Ovary (tissue), 3 donors: ENCODE measurements around the gene LRRC66.

Experiments used
- POLR2A ChIP-seq: fragments of 450-650 bp; IDR thresholded peaks from one replicate; pipeline ENCODE4 v1.6.1; 2017; ENCODE audit warnings: antibody characterized with exemption, mild to moderate bottlenecking, moderate library complexity
- TF ChIP-seq, protein P1 (sequence below), 3 donors: fragments of 450-650 bp in 2 of 3; fragments of 200-600 bp in 1 of 3; IDR thresholded peaks; one replicate each; pipeline versions ENCODE4 v1.5.1 to v1.8.0; 2016 to 2022; ENCODE audit warnings: antibody characterized with exemption in 3 of 3, mild to moderate bottlenecking in 1 of 3
- donor health status: DM: no; HTN: no; CAD: no.

DNA sequence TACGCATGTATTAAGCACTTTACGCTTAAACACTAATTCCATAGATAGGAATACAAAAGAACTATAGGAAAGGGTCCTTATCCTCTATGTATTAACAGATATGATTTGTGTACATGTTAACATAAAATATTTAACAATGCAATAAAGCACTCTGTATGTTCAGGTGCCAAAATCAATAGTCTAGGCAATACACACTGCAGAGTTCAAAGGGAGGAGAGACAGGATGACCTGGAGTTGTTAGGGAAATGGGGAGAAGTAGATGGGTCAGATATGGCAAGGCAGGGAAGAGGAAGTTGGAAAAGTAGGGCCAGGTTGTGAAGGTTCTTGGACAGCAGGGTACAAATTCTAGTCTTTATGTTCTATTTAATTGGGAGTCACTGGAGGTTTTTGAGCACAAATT lies 15.0 kb upstream of the LRRC66 start:
- TF ChIP-seq, protein P1, sequence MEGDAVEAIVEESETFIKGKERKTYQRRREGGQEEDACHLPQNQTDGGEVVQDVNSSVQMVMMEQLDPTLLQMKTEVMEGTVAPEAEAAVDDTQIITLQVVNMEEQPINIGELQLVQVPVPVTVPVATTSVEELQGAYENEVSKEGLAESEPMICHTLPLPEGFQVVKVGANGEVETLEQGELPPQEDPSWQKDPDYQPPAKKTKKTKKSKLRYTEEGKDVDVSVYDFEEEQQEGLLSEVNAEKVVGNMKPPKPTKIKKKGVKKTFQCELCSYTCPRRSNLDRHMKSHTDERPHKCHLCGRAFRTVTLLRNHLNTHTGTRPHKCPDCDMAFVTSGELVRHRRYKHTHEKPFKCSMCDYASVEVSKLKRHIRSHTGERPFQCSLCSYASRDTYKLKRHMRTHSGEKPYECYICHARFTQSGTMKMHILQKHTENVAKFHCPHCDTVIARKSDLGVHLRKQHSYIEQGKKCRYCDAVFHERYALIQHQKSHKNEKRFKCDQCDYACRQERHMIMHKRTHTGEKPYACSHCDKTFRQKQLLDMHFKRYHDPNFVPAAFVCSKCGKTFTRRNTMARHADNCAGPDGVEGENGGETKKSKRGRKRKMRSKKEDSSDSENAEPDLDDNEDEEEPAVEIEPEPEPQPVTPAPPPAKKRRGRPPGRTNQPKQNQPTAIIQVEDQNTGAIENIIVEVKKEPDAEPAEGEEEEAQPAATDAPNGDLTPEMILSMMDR (IDR thresholded peaks at IDR 0.05), result no peak
- no peak for TF ChIP-seq POLR2A
